Stimulated activated naive CD4-positive, alpha-beta T cell (primary cell): ENCODE measurements around the gene RIN1.

Source experiments
- DNase-seq, 6 experiments: peaks; one replicate each; lab custom pipeline; 2025; lab: John Stamatoyannopoulos, UW

The RIN1 gene

GRCh38 chr11:66282468-66283455, 53.5 kb downstream of the RIN1 start:
- peak; percentile 95 to 100 (median 98) for DNase-seq
